Chondrocyte (in vitro differentiated cells): ENCODE measurements around the gene TTBK1. TPM values are rescaled to one million over a fixed set of nuclear protein-coding genes. Genes with fewer than 3 reads are reported as not detected.

Experiments used
- DNase-seq: peaks from one replicate; pipeline ENCODE4 v3.0.0; 2021; ENCODE audit warnings: mixed read lengths, low spot score
- H3K27ac Mint-ChIP-seq: one replicate; pipeline ENCODE4 v1.8.0; 2021; ENCODE audit warnings: mild to moderate bottlenecking, moderate library complexity, mixed read lengths; ENCODE audit not compliant: unreplicated experiment
- H3K27me3 Mint-ChIP-seq: 2 replicates; pipeline ENCODE4 v1.8.0; 2021; ENCODE audit warnings: low read depth, mixed read lengths
- H3K36me3 Mint-ChIP-seq: 2 replicates; pipeline ENCODE4 v1.8.0; 2021; ENCODE audit warnings: low read depth, mixed read lengths
- H3K4me1 Mint-ChIP-seq: 2 replicates; pipeline ENCODE4 v1.8.0; 2021; ENCODE audit warnings: low read depth, mild to moderate bottlenecking, mixed read lengths
- H3K4me3 Mint-ChIP-seq: one replicate; pipeline ENCODE4 v1.8.0; 2021; ENCODE audit warnings: mild to moderate bottlenecking, moderate library complexity, mixed read lengths; ENCODE audit not compliant: unreplicated experiment
- H3K9me3 Mint-ChIP-seq: 2 replicates; pipeline ENCODE4 v1.8.0; 2021; ENCODE audit warnings: low read depth, mixed read lengths
- CTCF ChIP-seq: fragments of 200-600 bp; sonication (generic); IDR thresholded peaks from 2 replicates; pipeline ENCODE4 v1.5.0; 2021; ENCODE audit warnings: antibody characterized with exemption, mild to moderate bottlenecking, moderate library complexity
- total RNA-seq: library from RNA; stranded (reverse); gene quantifications from 3 replicates; pipeline ENCODE4 v1.2.1, GENCODE V29; 2021

Gene TTBK1
- total RNA-seq, 1 donor from 2014 or later: 0.07 TPM

- no peaks in the 10 kb centered on the region for H3K9me3 Mint-ChIP-seq
- TF ChIP-seq CTCF: no peak
- no peak overlapping the region for H3K27ac Mint-ChIP-seq
- H3K27me3 Mint-ChIP-seq: peaks cover 24% of the 10 kb centered on the region
- H3K4me1 Mint-ChIP-seq: peaks cover 18% of the 10 kb centered on the region
- no peak overlapping the region for H3K4me3 Mint-ChIP-seq
- DNase-seq: no peak
- no peaks in the 10 kb centered on the region for H3K36me3 Mint-ChIP-seq
Observed at GRCh38 chr6:43277306-43277642, 34.0 kb downstream of the TTBK1 start.

DNA sequence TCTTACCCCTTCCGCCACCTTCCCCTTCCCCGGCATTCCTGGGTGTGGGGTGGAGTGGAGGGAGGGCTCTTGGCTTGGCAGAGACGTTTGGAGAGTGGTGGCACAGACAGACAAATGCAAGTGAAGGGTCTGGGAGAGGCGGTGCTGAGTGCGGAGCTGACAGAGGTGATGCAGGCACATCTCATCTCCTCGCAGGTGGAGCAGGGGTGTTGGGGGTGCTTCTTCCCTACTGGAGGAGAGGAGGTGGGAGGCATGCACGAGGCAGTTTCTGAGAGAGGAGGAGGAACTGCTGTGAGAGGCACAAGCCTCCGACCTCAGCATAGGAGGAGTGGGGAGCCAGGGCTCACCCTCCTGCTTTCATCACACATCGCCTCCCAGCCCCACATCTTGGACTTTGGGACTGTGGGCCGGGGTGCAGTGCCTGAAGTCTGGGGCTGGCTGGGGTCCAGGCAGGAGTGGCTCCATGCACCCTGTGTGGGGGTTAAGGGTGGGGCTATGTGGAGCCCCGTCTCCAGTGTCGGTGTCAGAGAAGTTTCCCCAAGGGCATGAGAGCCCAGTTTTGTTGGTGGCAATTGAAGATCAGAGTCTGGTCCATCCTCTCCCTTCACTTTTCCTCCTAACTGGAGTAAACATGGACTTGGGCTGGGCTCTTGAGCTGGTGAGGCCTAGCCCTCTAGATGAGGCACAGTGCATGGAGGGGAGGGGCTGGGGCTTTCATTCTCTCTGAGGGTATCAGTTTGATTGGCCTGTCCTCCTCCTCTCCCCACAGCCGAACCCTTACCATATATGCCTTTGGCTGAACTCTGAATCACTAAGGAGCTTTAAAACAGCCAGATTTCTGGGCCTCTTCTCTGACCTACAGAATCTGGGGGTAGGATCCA, 34.6 kb downstream of the TTBK1 start:
- no peak for DNase-seq
- Mint-ChIP-seq H3K36me3 (no peaks in the 10 kb centered on the region), H3K27me3 (peaks cover 27% of the 10 kb centered on the region), H3K9me3 (no peaks in the 10 kb centered on the region), H3K27ac (no peak overlapping the region), H3K4me1 (peaks cover 18% of the 10 kb centered on the region), H3K4me3 (no peak overlapping the region)
- no peak for TF ChIP-seq CTCF

- H3K36me3 Mint-ChIP-seq: no peaks in the 10 kb centered on the region
- peaks cover 23% of the 10 kb centered on the region for H3K27me3 Mint-ChIP-seq
- no peaks in the 10 kb centered on the region for H3K9me3 Mint-ChIP-seq
- DNase-seq: no peak
- H3K4me3 Mint-ChIP-seq: no peak overlapping the region
- H3K27ac Mint-ChIP-seq: no peak overlapping the region
- peaks cover 18% of the 10 kb centered on the region for H3K4me1 Mint-ChIP-seq
- no peak for TF ChIP-seq CTCF
Observed at GRCh38 chr6:43278524-43279078, 35.3 kb downstream of the TTBK1 start.

- Mint-ChIP-seq H3K9me3 (no peaks in the 10 kb centered on the region), H3K36me3 (no peaks in the 10 kb centered on the region), H3K27ac (no peak overlapping the region), H3K4me3 (no peak overlapping the region), H3K4me1 (peaks cover 16% of the 10 kb centered on the region), H3K27me3 (peaks cover 14% of the 10 kb centered on the region)
- DNase-seq: no peak
- TF ChIP-seq CTCF: no peak
Observed at GRCh38 chr6:43280234-43280633, 37.0 kb downstream of the TTBK1 start.

GRCh38 chr6:43282060-43282459, 38.8 kb downstream of the TTBK1 start:
- Mint-ChIP-seq H3K27me3 (peaks cover 13% of the 10 kb centered on the region), H3K4me1 (peaks cover 13% of the 10 kb centered on the region), H3K36me3 (no peaks in the 10 kb centered on the region), H3K27ac (no peak overlapping the region), H3K4me3 (no peak overlapping the region), H3K9me3 (no peaks in the 10 kb centered on the region)
- DNase-seq: no peak
- no peak for TF ChIP-seq CTCF
